Activated CD8-positive, alpha-beta T cell treated with anti-CD3 and anti-CD28 coated beads, Interleukin-2, amount 10 ng/mL, durations not matched to agents 7 days and 5 days (primary cell): ENCODE results near the gene ASIC4. TPM values are rescaled to one million over a fixed set of nuclear protein-coding genes. Genes with fewer than 3 reads are reported as not detected.

Experiments used
- ATAC-seq: fragments of 150-1000 bp; cut with Tn5 transposase; one replicate; pipeline ENCODE4 v1.10.0; 2021; ENCODE audit warnings: moderate library complexity
- CTCF ChIA-PET: fragments of 350-600 bp; sonication (Branson Sonifier 250); formaldehyde crosslinking; loops from one replicate; lab custom pipeline; 2021; ENCODE audit warnings: antibody characterized with exemption; lab: Charles Lee
- POLR2A ChIA-PET: fragments of 350-600 bp; sonication (Branson Sonifier 250); formaldehyde crosslinking; loops from one replicate; lab custom pipeline; 2021; ENCODE audit warnings: antibody characterized with exemption; lab: Charles Lee
- DNase-seq: peaks from one replicate; pipeline ENCODE4 v3.0.0-alpha.2; 2020
- H3K27ac Mint-ChIP-seq: one replicate; pipeline ENCODE4 v1.8.0; 2021; ENCODE audit warnings: mild to moderate bottlenecking, mixed read lengths
- H3K27me3 Mint-ChIP-seq: one replicate; pipeline ENCODE4 v1.8.0; 2021; ENCODE audit warnings: low read depth, mixed read lengths
- H3K36me3 Mint-ChIP-seq: one replicate; pipeline ENCODE4 v1.8.0; 2021; ENCODE audit warnings: low read depth, mixed read lengths
- H3K4me1 Mint-ChIP-seq: one replicate; pipeline ENCODE4 v1.8.0; 2021; ENCODE audit warnings: low read depth, mixed read lengths
- H3K4me3 Mint-ChIP-seq: one replicate; pipeline ENCODE4 v1.8.0; 2021; ENCODE audit warnings: mild to moderate bottlenecking, mixed read lengths
- H3K9me3 Mint-ChIP-seq: one replicate; pipeline ENCODE4 v1.8.0; 2022; ENCODE audit warnings: mixed read lengths; ENCODE audit not compliant: insufficient read depth
- total RNA-seq, 2 experiments: library from RNA; stranded (reverse); gene quantifications; one replicate each; pipeline ENCODE4 v1.2.3, GENCODE V29; 2021

ASIC4 gene
- total RNA-seq, 2 experiments from 2014 or later: not detected

DNA sequence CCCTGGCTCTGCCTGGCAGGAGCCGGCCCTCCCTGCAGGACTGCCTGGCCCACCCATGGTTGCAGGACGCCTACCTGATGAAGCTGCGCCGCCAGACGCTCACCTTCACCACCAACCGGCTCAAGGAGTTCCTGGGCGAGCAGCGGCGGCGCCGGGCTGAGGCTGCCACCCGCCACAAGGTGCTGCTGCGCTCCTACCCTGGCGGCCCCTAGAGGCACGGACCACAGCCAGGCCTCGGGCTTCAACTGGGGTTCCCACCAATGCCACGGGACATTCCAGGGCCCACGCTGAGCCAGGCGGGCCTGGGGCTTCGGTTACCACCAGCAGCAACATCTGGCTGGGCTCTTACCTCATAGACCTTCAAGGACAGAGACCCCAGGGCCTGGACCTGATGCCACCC lies 21.7 kb upstream of the ASIC4 start:
- POLR2A ChIA-PET: no interaction called here

GRCh38 chr2:219493086-219493485 lies 21.2 kb upstream of the ASIC4 start:
- Mint-ChIP-seq H3K36me3 (no peaks in the 10 kb centered on the region), H3K4me3 (no peak overlapping the region), H3K4me1 (peaks cover 13% of the 10 kb centered on the region), H3K27me3 (peaks cover 51% of the 10 kb centered on the region), H3K9me3 (no peaks in the 10 kb centered on the region), H3K27ac (no peak overlapping the region)
- POLR2A ChIA-PET: no interaction called here
- CTCF ChIA-PET: interaction anchor here (3.1 kb wide), 1 partner anchor 90 kb away, joined by 12 read pairs; no protein-coding TSS in a partner anchor
- DNase-seq (no peak), ATAC-seq (no peak)

More for the DNA sequence above, 21.7 kb upstream of the ASIC4 start:
- DNase-seq (no peak), ATAC-seq (no peak)
- peaks cover 52% of the 10 kb centered on the region for H3K27me3 Mint-ChIP-seq
- CTCF ChIA-PET: interaction anchor here (0.7 to 1.2 kb wide), 2 partner anchors 10 to 36 kb away, joined by 3 to 4 read pairs; no protein-coding TSS in a partner anchor
- H3K9me3 Mint-ChIP-seq: no peaks in the 10 kb centered on the region
- H3K27ac Mint-ChIP-seq: no peak overlapping the region
- H3K4me1 Mint-ChIP-seq: peaks cover 11% of the 10 kb centered on the region
- no peak overlapping the region for H3K4me3 Mint-ChIP-seq
- H3K36me3 Mint-ChIP-seq: no peaks in the 10 kb centered on the region

- Mint-ChIP-seq H3K27me3 (peaks cover 53% of the 10 kb centered on the region), H3K36me3 (no peaks in the 10 kb centered on the region), H3K4me3 (no peak overlapping the region), H3K9me3 (no peaks in the 10 kb centered on the region), H3K4me1 (peaks cover 32% of the 10 kb centered on the region), H3K27ac (no peak overlapping the region)
- ChIA-PET CTCF (interaction anchor here (0.7 to 4.2 kb wide), 24 partner anchors 9 to 808 kb away, joined by 3 to 71 read pairs (median 4); partner anchors contain the start of genes CHPF and TMEM198), POLR2A (no interaction called here)
- ATAC-seq (no peak), DNase-seq (no peak)
Measured at GRCh38 chr2:219494952-219495530, 19.2 kb upstream of the ASIC4 start.

- Mint-ChIP-seq H3K4me3 (no peak overlapping the region), H3K36me3 (no peaks in the 10 kb centered on the region), H3K27ac (no peak overlapping the region), H3K4me1 (peaks cover 38% of the 10 kb centered on the region), H3K9me3 (no peaks in the 10 kb centered on the region), H3K27me3 (peaks cover 53% of the 10 kb centered on the region)
- ATAC-seq (no peak), DNase-seq (peak; percentile 66)
- POLR2A ChIA-PET: no interaction called here
- CTCF ChIA-PET: interaction anchor here (0.7 to 4.2 kb wide), 21 partner anchors 9 to 808 kb away, joined by 3 to 71 read pairs (median 5); partner anchors contain the start of genes CHPF and TMEM198
Measured at GRCh38 chr2:219495531-219496122, 18.7 kb upstream of the ASIC4 start.

- ChIA-PET CTCF (interaction anchor here (0.7 to 4.2 kb wide), 17 partner anchors 10 to 193 kb away, joined by 3 to 71 read pairs (median 4); no protein-coding TSS in a partner anchor), POLR2A (interaction anchor here (0.6 to 0.8 kb wide), 2 partner anchors 10 to 19 kb away, joined by 3 read pairs; no protein-coding TSS in a partner anchor)
- Mint-ChIP-seq H3K9me3 (no peaks in the 10 kb centered on the region), H3K4me3 (no peak overlapping the region), H3K27ac (no peak overlapping the region), H3K27me3 (peaks cover 53% of the 10 kb centered on the region), H3K4me1 (peaks cover 42% of the 10 kb centered on the region), H3K36me3 (no peaks in the 10 kb centered on the region)
- no peak for ATAC-seq
- no peak for DNase-seq
Measured at GRCh38 chr2:219496247-219496824, 17.9 kb upstream of the ASIC4 start.

- ATAC-seq (no peak), DNase-seq (no peak)
- Mint-ChIP-seq H3K36me3 (peaks cover 2% of the 10 kb centered on the region), H3K4me3 (peak overlapping the region; percentile 83), H3K4me1 (peaks cover 43% of the 10 kb centered on the region), H3K27me3 (peaks cover 52% of the 10 kb centered on the region), H3K27ac (no peak overlapping the region), H3K9me3 (no peaks in the 10 kb centered on the region)
- ChIA-PET POLR2A (interaction anchor here (0.6 to 1.5 kb wide), 3 partner anchors 11 to 18 kb away, joined by 3 to 4 read pairs (median 3); no protein-coding TSS in a partner anchor), CTCF (interaction anchor here (1.1 to 4.2 kb wide), 4 partner anchors 11 to 44 kb away, joined by 3 to 71 read pairs (median 12); no protein-coding TSS in a partner anchor)
Measured at GRCh38 chr2:219496825-219497494, 17.3 kb upstream of the ASIC4 start.

DNA sequence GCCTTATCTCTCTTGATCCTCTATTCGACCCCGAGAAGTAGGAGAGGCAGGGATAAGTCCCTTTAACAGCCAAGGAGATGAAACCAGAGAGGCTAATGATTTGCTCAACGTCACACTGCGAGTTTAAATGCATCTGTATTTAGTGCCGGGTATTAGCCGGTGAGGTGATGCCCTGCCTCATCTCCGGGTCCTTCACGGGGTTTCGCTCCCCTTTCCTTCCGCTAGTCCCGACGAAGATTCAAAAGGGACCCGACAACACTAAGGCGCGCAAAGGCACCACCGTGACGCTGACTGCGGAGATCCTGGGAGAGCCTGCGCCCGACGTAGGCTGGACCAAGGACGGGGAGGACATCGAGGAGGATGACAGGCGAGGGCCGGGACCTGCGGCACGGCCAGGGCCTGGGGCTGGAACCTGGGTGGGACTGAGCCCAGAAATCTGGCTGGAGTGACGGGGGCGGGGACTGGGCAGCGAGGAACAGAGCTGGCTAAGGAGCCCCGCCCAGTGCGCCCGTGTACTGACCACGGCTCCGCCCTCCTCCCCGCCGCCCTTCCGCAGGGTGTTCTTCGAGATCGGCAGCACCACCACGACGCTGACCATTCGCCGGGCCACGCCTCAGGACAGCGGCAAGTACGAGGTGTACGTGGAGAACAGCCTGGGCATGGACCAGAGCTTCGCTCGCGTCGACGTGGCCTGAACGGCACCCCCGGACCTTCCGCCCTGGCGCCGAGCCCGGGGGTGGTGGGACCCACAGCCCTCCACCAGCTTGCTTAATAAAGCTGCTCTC lies 16.6 kb upstream of the ASIC4 start:
- POLR2A ChIA-PET: interaction anchor here (0.6 to 1.5 kb wide), 5 partner anchors 9 to 51 kb away, joined by 3 to 4 read pairs (median 3); no protein-coding TSS in a partner anchor
- H3K36me3 Mint-ChIP-seq: peaks cover 2% of the 10 kb centered on the region
- H3K27me3 Mint-ChIP-seq: peaks cover 48% of the 10 kb centered on the region

GRCh38 chr2:219498280-219499057 lies 15.8 kb upstream of the ASIC4 start, which contains the start of gene GMPPA:
Gene GMPPA (plus strand): TSS chr2:219498891. CDS start chr2:219499976, 1,085 bp downstream.
- ATAC-seq (peak; percentile 96), DNase-seq (peak; percentile 97)
- H3K36me3 Mint-ChIP-seq: peaks cover 2% of the 10 kb centered on the region
- H3K9me3 Mint-ChIP-seq: no peaks in the 10 kb centered on the region
- peak within 1 kb of the TSS; percentile 83 for H3K4me3 Mint-ChIP-seq
- H3K4me1 Mint-ChIP-seq: peaks cover 43% of the 10 kb centered on the region
- H3K27ac Mint-ChIP-seq: peak within 1 kb of the TSS; percentile 73
- ChIA-PET POLR2A (interaction anchor here (0.6 to 1.5 kb wide), 5 partner anchors 10 to 52 kb away, joined by 3 to 4 read pairs (median 3); no protein-coding TSS in a partner anchor), CTCF (interaction anchor here (0.6 to 4.5 kb wide), 21 partner anchors 11 to 203 kb away, joined by 3 to 45 read pairs (median 5); partner anchors contain the start of genes DNPEP and STK11IP)
- peaks cover 42% of the 10 kb centered on the region for H3K27me3 Mint-ChIP-seq

More for the DNA sequence above, 16.6 kb upstream of the ASIC4 start:
- Mint-ChIP-seq H3K4me1 (peaks cover 43% of the 10 kb centered on the region), H3K27ac (no peak overlapping the region), H3K4me3 (peak overlapping the region; percentile 83), H3K9me3 (no peaks in the 10 kb centered on the region)
- CTCF ChIA-PET: interaction anchor here (1.3 to 4.5 kb wide), 9 partner anchors 11 to 95 kb away, joined by 3 to 71 read pairs (median 13); no protein-coding TSS in a partner anchor
- ATAC-seq (peak; percentile 16), DNase-seq (peak; percentile 49)

DNA sequence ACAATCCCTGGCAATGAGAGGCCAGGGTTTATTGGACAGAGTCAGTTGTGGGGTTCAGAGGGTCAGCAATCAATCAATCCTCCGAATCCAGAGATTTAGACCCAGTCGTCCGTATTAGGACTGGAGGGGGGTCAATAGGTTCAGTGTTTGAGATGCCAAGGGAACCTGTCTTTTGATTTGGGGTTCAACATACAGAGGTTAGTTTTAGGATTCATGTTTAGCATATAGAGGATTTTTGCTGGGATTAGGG lies 15.3 kb upstream of the ASIC4 start:
- ChIA-PET CTCF (interaction anchor here (0.6 to 4.5 kb wide), 22 partner anchors 10 to 203 kb away, joined by 3 to 45 read pairs (median 4); partner anchors contain the start of genes DNPEP and STK11IP), POLR2A (interaction anchor here (1.4 kb wide), 1 partner anchor 9 kb away, joined by 3 read pairs; no protein-coding TSS in a partner anchor)
- H3K36me3 Mint-ChIP-seq: peaks cover 2% of the 10 kb centered on the region
- peaks cover 43% of the 10 kb centered on the region for H3K4me1 Mint-ChIP-seq
- H3K4me3 Mint-ChIP-seq: peak overlapping the region; percentile 83
- H3K27ac Mint-ChIP-seq: peak overlapping the region; percentile 73
- DNase-seq (no peak), ATAC-seq (no peak)
- peaks cover 38% of the 10 kb centered on the region for H3K27me3 Mint-ChIP-seq
- H3K9me3 Mint-ChIP-seq: no peaks in the 10 kb centered on the region

DNA sequence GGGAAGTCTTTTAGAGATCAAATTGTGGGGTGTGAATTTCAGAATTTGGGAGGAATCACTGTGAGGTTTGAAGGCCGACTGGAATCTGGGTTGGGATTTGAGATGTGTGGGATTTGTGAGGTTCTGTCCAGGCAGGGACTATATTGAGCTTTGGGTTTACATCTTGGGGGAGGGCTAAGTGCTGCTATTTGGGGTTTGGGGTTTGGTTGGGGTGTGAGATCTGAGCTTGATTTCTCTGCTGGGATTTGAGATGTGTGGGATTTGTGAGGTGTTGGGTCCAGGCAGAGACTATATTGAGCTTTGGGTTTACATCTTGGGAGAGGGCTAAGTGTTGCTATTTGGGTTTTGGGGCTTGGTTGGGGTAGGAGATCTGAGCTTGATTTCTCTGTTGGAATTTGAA lies 14.7 kb upstream of the ASIC4 start:
- POLR2A ChIA-PET: interaction anchor here (0.8 to 1.4 kb wide), 3 partner anchors 9 to 41 kb away, joined by 3 to 6 read pairs (median 3); no protein-coding TSS in a partner anchor
- no peaks in the 10 kb centered on the region for H3K9me3 Mint-ChIP-seq
- peak overlapping the region; percentile 73 for H3K27ac Mint-ChIP-seq
- ATAC-seq: no peak
- H3K36me3 Mint-ChIP-seq: peaks cover 4% of the 10 kb centered on the region
- CTCF ChIA-PET: interaction anchor here (0.9 to 4.5 kb wide), 15 partner anchors 10 to 204 kb away, joined by 3 to 45 read pairs (median 5); partner anchors contain the start of genes ASIC4 and STK11IP
- DNase-seq: no peak
- peak overlapping the region; percentile 83 for H3K4me3 Mint-ChIP-seq
- peaks cover 43% of the 10 kb centered on the region for H3K4me1 Mint-ChIP-seq
- peaks cover 33% of the 10 kb centered on the region for H3K27me3 Mint-ChIP-seq
